MM.1S (cell line): ENCODE results near the gene MCF2L2.

Experiments
- DNase-seq: peaks from one replicate; pipeline ENCODE4 v3.0.0-alpha.2; 2015
- H2AFZ ChIP-seq: fragments of 300-600 bp; sonication (generic); 2 replicates; pipeline ENCODE4 v1.6.0; 2016; ENCODE audit warnings: antibody characterized with exemption, low read length
- H3F3A ChIP-seq: fragments of 300-600 bp; sonication (generic); 2 replicates; pipeline ENCODE4 v1.6.1; 2016; ENCODE audit warnings: mild to moderate bottlenecking, antibody characterized with exemption, low read length, moderate library complexity, mixed read lengths; ENCODE audit not compliant: insufficient read depth
- H3K27ac ChIP-seq: fragments of 300-600 bp; sonication (generic); 2 replicates; pipeline ENCODE4 v1.5.1; 2016; ENCODE audit warnings: mild to moderate bottlenecking, low read length
- H3K27me3 ChIP-seq: fragments of 300-600 bp; sonication (generic); replicated peaks from 2 replicates; pipeline ENCODE4 v1.6.0; 2016; ENCODE audit warnings: low read length; ENCODE audit not compliant: insufficient read depth
- H3K36me3 ChIP-seq: fragments of 300-600 bp; sonication (generic); replicated peaks from 2 replicates; pipeline ENCODE4 v1.6.1; 2016; ENCODE audit warnings: mild to moderate bottlenecking, low read length, mixed read lengths; ENCODE audit not compliant: insufficient read depth
- H3K4me1 ChIP-seq: fragments of 300-600 bp; sonication (generic); 2 replicates; pipeline ENCODE4 v1.6.1; 2016; ENCODE audit warnings: low read length, mixed read lengths
- H3K4me2 ChIP-seq: fragments of 300-600 bp; sonication (generic); 2 replicates; pipeline ENCODE4 v1.6.0; 2016; ENCODE audit warnings: low read depth, low read length
- H3K4me3 ChIP-seq: fragments of 300-600 bp; sonication (generic); 2 replicates; pipeline ENCODE4 v1.5.1; 2016; ENCODE audit warnings: low read length, mixed read lengths
- H3K79me2 ChIP-seq: fragments of 300-600 bp; sonication (generic); 2 replicates; pipeline ENCODE4 v1.6.1; 2016; ENCODE audit warnings: mixed run types, low read length, mixed read lengths
- H3K9ac ChIP-seq: fragments of 300-600 bp; sonication (generic); 2 replicates; pipeline ENCODE4 v1.6.1; 2016; ENCODE audit warnings: low read length, mixed read lengths
- H3K9me2 ChIP-seq: fragments of 300-600 bp; sonication (generic); replicated peaks from 2 replicates; pipeline ENCODE4 v1.6.1; 2016; ENCODE audit warnings: mild to moderate bottlenecking, low read length, mixed read lengths; ENCODE audit not compliant: insufficient read depth
- H3K9me3 ChIP-seq: fragments of 300-600 bp; sonication (generic); replicated peaks from 2 replicates; pipeline ENCODE4 v1.6.1; 2016; ENCODE audit warnings: mild to moderate bottlenecking, low read length, mixed read lengths; ENCODE audit not compliant: insufficient read depth
- H4K20me1 ChIP-seq: fragments of 300-600 bp; sonication (generic); 2 replicates; pipeline ENCODE4 v1.6.1; 2016; ENCODE audit warnings: mild to moderate bottlenecking, low read length, moderate library complexity, mixed read lengths; ENCODE audit not compliant: insufficient read depth
- EZH2 ChIP-seq: fragments of 300-600 bp; sonication (generic); optimal IDR thresholded peaks from 2 replicates; pipeline ENCODE3; 2017; ENCODE audit warnings: low read depth, mild to moderate bottlenecking, antibody characterized with exemption, low read length, mixed read lengths
- EZH2phosphoT487 ChIP-seq: fragments of 300-600 bp; sonication (generic); IDR thresholded peaks from 2 replicates; pipeline ENCODE4 v1.6.1; 2018; ENCODE audit warnings: antibody characterized with exemption, low read length
- TF ChIP-seq, protein P1 (sequence below): fragments of 300-600 bp; sonication (generic); IDR thresholded peaks from 2 replicates; pipeline ENCODE4 v1.5.1; 2016; ENCODE audit warnings: antibody characterized with exemption, low read length, mixed read lengths

MCF2L2 gene

DNA sequence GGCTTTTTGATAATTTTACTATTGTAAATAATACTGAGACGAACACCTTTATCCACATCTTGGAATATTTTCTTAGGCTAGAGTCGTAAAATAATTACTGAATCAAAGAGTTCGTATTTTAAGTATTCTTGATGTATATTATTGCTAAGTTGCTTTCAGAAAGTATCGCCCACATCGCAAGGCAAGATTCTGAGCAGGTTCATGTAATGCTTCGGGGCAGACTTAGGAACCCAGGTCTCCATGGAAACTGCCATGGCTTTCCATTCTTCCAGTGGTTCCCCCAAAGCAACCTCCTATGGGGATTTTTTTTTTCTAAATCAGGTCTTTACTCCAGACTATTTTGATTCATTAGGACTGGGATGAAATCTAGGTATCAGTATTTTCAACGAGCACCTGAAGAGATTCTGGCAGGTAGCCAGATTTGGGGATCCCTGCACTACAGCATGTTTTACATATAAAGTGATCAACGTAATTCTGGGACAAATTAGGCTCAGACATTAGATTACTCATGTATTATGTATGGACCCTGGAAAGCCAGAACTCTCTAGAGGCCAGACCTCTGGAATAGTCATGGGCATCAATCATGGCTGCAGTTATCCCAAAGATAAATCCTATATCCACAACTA, 88.8 kb downstream of the MCF2L2 start:
- no peaks in the 10 kb centered on the region for H3K27me3 ChIP-seq
- H3K36me3 ChIP-seq, result no peaks in the 10 kb centered on the region
- no peaks in the 10 kb centered on the region for H3K9me3 ChIP-seq
- H3K27ac ChIP-seq, result no peak overlapping the region
- no peak overlapping the region for H3K4me2 ChIP-seq
- DNase-seq, result no peak
- H3K4me3 ChIP-seq, result no peak overlapping the region
- H3F3A ChIP-seq, result no peaks in the 10 kb centered on the region
- H3K9me2 ChIP-seq, result no peaks in the 10 kb centered on the region
- no peaks in the 10 kb centered on the region for H3K79me2 ChIP-seq
- H4K20me1 ChIP-seq, result no peaks in the 10 kb centered on the region
- H3K4me1 ChIP-seq, result peaks cover 6% of the 10 kb centered on the region; the same call in 1 of the 2 replicates
- no peak overlapping the region for H3K9ac ChIP-seq
- TF ChIP-seq EZH2 (no peak), EZH2phosphoT487 (no peak)
- TF ChIP-seq, protein P1, sequence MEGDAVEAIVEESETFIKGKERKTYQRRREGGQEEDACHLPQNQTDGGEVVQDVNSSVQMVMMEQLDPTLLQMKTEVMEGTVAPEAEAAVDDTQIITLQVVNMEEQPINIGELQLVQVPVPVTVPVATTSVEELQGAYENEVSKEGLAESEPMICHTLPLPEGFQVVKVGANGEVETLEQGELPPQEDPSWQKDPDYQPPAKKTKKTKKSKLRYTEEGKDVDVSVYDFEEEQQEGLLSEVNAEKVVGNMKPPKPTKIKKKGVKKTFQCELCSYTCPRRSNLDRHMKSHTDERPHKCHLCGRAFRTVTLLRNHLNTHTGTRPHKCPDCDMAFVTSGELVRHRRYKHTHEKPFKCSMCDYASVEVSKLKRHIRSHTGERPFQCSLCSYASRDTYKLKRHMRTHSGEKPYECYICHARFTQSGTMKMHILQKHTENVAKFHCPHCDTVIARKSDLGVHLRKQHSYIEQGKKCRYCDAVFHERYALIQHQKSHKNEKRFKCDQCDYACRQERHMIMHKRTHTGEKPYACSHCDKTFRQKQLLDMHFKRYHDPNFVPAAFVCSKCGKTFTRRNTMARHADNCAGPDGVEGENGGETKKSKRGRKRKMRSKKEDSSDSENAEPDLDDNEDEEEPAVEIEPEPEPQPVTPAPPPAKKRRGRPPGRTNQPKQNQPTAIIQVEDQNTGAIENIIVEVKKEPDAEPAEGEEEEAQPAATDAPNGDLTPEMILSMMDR, result no peak
- no peak overlapping the region for H2AFZ ChIP-seq

DNA sequence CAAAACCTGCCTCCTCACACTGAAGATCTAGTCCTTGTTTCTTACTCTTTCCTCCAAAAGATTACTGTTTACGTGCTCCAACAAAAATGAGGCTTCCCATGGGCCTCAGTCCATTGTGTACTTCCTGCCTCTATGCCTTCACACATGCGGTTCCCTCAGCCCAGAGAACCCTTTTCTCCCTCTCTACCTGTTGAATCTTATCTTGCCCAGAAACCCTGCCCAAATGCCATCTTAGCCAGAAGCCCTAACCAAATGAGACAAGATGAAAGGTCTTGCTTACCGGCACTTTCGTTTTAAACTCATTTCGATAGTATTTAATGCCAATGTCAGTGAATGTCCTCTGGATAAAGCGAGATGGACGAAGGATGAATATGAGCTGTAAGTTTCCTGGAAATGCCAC, 89.9 kb downstream of the MCF2L2 start:
- no peaks in the 10 kb centered on the region for H3K9me2 ChIP-seq
- H3K36me3 ChIP-seq, result no peaks in the 10 kb centered on the region

DNA sequence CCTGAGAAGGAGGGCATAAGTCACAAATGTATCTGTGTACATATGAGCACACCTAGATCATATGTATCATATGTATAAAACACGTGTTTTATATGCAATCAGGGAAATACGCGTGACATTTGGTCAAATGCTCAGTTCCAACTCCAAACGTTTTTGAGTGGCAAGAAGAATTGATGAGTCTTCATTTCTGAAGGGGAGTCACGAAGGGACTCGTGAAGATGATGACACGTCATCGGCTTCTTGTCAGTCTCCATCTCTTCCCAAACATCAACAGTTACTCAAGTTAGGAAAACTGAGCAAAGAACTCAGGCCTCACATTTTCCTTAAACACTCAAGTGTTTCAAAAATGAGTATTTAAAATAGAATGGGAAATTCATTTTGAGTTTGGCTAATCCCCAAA, 95.9 kb downstream of the MCF2L2 start:
- Histone ChIP-seq H3K9ac (no peak overlapping the region), H3K9me3 (no peaks in the 10 kb centered on the region), H3F3A (no peaks in the 10 kb centered on the region), H3K27ac (no peak overlapping the region), H4K20me1 (no peaks in the 10 kb centered on the region), H3K36me3 (no peaks in the 10 kb centered on the region), H3K4me1 (no peaks in the 10 kb centered on the region), H3K4me3 (no peak overlapping the region), H3K79me2 (no peaks in the 10 kb centered on the region), H3K27me3 (no peaks in the 10 kb centered on the region), H3K4me2 (no peak overlapping the region), H3K9me2 (no peaks in the 10 kb centered on the region), H2AFZ (no peak overlapping the region)
- no peak for TF ChIP-seq EZH2
- TF ChIP-seq, protein P1, result no peak
- no peak for TF ChIP-seq EZH2phosphoT487
- DNase-seq, result no peak

More for the DNA sequence above, 89.9 kb downstream of the MCF2L2 start:
- no peak for TF ChIP-seq EZH2
- TF ChIP-seq, protein P1, result no peak
- no peak for TF ChIP-seq EZH2phosphoT487
- H3K4me3 ChIP-seq, result no peak overlapping the region
- H3F3A ChIP-seq, result no peaks in the 10 kb centered on the region
- no peaks in the 10 kb centered on the region for H4K20me1 ChIP-seq
- DNase-seq, result no peak
- no peak overlapping the region for H3K4me2 ChIP-seq
- H3K9ac ChIP-seq, result no peak overlapping the region
- peaks cover 6% of the 10 kb centered on the region; the same call in 1 of the 2 replicates for H3K4me1 ChIP-seq
- H3K9me3 ChIP-seq, result no peaks in the 10 kb centered on the region
- no peaks in the 10 kb centered on the region for H3K27me3 ChIP-seq
- H3K79me2 ChIP-seq, result no peaks in the 10 kb centered on the region
- H2AFZ ChIP-seq, result no peak overlapping the region
- no peak overlapping the region for H3K27ac ChIP-seq
